GM23338 (cell line): Measurements from ENCODE around the gene NPHP4. TPM values are rescaled to one million over a fixed set of nuclear protein-coding genes. Genes with fewer than 3 reads are reported as not detected.

Source experiments
- CREB1 ChIP-seq: fragments of 250-450 bp; sonication (Bioruptor Pico); IDR thresholded peaks from 2 replicates; pipeline ENCODE4 v1.5.0; 2020; ENCODE audit warnings: low read depth, mild to moderate bottlenecking, moderate library complexity
- EZH2phosphoT487 ChIP-seq: fragments of 200-600 bp; sonication (generic); IDR thresholded peaks from one replicate; pipeline ENCODE4 v1.8.1; 2018; ENCODE audit warnings: antibody characterized with exemption; ENCODE audit not compliant: unreplicated experiment
- JUNB ChIP-seq: IDR thresholded peaks from one replicate; pipeline ENCODE4 v1.6.1; 2016; ENCODE audit warnings: antibody characterized with exemption; ENCODE audit not compliant: unreplicated experiment
- POLR2AphosphoS5 ChIP-seq: IDR thresholded peaks from 2 replicates; pipeline ENCODE4 v1.6.1; 2016; ENCODE audit warnings: antibody characterized with exemption, low read depth
- REST ChIP-seq: IDR thresholded peaks from one replicate; pipeline ENCODE4 v1.6.1; 2018; ENCODE audit warnings: antibody characterized with exemption; ENCODE audit not compliant: unreplicated experiment
- ZNF331 ChIP-seq: fragments of 250-450 bp; sonication (Bioruptor Pico); IDR thresholded peaks from 2 replicates; pipeline ENCODE4 v1.5.0; 2020; ENCODE audit warnings: low read depth, mild to moderate bottlenecking, moderate library complexity
- ZNF462 ChIP-seq: fragments of 250-450 bp; sonication (Bioruptor Pico); IDR thresholded peaks from 2 replicates; pipeline ENCODE4 v1.5.0; 2020; ENCODE audit warnings: mild to moderate bottlenecking, moderate library complexity
- polyA plus RNA-seq: library from polyadenylated mRNA; unstranded; fragments of >200 nt; fragmentation: Nextera tagmentation; extraction: Ambion mirVana; gene quantifications from 2 replicates; pipeline ENCODE4 v1.2.1, GENCODE V29; 2016
- total RNA-seq: library from RNA; depleted of rRNA; stranded (reverse); fragments of >200 nt; shearing (Covaris generic); gene quantifications from 2 replicates; pipeline ENCODE4 v1.2.3, GENCODE V29; 2014

NPHP4 gene
- total and polyA plus RNA-seq, 2 experiments from 2014 or later, result 2.5 to 12.4 TPM

- no peak for TF ChIP-seq ZNF462
- no peak for TF ChIP-seq EZH2phosphoT487
- no peak for TF ChIP-seq JUNB
- no peak for TF ChIP-seq ZNF331
- no peak for TF ChIP-seq REST
- TF ChIP-seq POLR2AphosphoS5, result no peak
- TF ChIP-seq CREB1, result no peak
Measured at GRCh38 chr1:5891137-5891536, 101.1 kb downstream of the NPHP4 start (continued).
